Fibroblast of skin of left biceps (primary cell): ENCODE data around the gene HDAC4.

ENCODE experiments used
- DNase-seq, 2 experiments: peaks; one replicate each; pipeline ENCODE4 v3.0.0-alpha.2; 2013; ENCODE audit warnings: low read depth in 2 of 2

HDAC4 gene

DNA sequence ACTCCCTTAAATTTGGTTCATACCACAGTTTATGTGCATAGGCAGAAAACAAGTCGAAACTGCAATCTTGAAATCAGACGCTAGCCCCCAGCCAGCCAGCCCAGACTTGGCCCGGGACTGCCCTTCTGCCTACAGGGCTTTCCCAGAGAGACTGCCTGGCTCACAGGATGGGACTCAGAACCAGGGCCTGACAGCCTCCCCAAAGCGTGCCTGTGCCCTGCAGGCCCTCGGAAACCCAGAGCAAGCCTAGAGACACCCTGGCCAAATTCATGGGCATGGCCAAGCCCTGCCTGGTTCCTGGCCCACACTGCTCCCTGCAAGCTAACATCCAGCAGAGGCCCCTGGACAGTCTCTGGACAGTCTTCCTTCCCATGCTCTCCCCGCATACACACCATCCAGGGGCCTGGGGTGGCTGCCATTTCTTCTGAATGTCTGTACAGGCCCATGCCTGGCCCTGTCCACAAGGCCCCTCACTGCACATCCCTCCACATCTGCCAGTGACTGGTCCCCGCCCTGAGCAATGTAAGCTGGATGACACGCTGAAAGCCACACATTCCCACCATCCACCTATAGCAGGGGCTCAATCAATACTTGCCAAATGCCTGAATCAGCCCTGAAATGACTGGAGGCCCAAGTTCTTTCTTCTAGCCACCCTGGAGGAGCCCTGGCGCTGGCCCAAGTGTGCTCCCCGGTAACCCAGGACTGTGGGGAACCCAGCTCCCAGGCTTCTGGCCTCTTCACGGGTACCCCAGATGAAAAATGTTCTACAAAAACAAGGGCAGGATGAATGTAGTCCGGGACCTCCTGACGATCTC is 73.1 kb downstream of the HDAC4 start:
- no peak for DNase-seq

DNA sequence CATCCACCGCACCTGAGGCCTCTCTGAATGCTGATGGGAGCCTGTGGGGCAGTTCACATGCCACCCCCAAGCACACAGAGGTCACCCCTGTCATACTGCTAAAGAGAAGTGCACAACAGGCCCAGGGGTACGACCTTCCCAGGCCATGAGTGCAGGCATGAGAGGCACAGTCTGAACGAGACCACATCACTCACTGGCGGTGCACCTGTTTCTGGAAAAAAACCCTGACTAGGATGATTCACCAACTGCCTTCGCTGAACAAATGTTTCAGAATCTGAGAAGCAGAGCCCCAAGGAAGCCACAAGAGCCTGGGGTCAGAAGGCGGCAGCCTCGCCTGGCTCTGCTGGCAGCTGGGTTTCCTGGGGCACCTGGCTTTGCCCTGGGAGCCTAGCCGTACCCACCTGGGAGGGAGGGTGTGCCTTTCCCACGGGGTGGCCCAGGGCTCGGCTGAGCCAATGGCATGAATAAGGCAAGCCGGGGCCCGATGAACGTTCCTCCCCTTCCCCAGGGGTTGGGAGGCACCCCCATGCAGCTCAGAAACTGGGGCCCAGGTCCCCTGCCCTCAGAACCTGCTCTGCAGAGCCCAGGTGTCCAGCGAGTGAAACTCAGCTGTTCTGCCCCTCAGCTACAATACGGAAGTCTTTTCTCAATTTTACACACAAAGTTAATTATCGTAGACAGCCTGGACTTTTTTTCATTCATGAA is 73.8 kb downstream of the HDAC4 start:
- DNase-seq, result no peak

DNA sequence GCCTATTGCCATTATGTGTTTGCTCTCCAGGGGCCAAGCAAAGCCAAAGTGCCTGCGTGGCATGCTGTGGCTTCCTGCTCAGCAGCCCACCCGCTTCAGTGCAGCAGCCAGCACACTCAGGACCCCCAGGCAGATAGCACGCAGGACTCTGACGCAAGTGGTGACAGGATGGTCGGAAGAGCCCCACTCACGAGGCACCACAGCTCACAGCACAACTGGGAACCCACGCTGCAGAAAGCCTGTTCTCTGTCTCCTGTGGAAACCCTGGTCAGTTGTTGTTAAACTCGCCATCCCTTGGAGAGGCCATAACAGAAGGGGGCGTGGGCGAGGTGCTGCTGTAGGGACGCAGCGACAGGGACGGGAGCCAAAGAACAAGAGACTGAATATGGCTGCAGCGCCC is 76.4 kb downstream of the HDAC4 start:
- no peak for DNase-seq

DNA sequence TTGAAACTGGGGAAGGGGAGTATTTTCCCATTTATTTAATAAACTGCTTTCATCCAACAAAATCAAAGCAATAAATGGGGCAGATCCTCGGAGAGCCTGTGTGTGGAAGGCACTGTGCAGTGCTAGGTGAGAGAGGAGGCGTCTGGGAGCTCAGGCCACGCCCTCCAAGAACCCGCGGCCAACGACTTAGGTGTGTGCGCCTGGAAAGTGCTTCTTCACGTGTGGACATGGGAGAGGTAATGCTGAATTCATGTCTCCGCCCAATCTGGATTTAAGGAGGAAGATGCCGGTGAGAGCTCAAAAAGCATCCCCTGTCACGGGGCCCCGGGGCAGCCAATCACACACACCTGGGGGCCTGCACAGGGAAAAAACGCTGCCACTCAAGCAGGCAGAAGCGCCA is 77.4 kb downstream of the HDAC4 start:
- DNase-seq, result no peak

GRCh38 chr2:239322416-239323086 is 78.3 kb downstream of the HDAC4 start:
- DNase-seq, result no peak

DNA sequence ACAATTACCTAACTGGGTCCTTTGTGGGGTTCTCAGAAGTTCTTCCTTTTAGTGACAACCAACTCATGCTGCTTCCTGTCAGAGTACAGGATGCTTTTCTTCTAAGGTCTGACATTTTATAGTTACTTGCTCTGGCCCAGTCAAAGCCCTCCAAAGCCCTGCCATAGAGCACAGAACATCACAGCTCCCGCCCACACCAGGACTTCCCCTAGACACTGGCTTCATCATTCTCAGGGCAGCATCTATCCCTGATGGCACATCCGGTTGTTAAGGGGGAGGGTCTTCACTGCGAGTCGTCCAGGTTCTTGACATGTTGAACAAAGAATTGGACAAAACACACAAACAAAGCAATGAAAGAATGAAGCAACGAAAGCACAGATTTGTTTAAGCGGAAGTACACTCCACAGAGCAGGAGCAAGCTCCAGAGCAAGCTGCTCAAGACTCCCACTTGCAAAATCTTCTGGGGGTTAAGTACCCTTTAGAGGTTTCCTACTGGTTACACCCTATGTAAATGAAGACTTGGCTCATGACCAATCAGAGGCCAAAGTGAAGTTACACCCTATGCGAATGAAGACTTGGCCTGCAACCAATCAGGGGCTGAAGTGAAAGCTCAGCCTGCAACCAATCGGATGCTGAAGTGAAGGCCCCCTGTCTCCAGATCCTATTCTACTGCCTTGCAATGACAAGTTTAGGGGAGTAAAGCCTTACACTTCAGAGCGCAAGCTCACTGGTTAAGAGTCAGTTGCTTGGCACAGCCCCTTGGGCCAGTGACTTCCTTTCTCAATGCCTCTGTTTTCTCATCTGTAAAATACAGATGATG is 79.0 kb downstream of the HDAC4 start:
- DNase-seq, result no peak

DNA sequence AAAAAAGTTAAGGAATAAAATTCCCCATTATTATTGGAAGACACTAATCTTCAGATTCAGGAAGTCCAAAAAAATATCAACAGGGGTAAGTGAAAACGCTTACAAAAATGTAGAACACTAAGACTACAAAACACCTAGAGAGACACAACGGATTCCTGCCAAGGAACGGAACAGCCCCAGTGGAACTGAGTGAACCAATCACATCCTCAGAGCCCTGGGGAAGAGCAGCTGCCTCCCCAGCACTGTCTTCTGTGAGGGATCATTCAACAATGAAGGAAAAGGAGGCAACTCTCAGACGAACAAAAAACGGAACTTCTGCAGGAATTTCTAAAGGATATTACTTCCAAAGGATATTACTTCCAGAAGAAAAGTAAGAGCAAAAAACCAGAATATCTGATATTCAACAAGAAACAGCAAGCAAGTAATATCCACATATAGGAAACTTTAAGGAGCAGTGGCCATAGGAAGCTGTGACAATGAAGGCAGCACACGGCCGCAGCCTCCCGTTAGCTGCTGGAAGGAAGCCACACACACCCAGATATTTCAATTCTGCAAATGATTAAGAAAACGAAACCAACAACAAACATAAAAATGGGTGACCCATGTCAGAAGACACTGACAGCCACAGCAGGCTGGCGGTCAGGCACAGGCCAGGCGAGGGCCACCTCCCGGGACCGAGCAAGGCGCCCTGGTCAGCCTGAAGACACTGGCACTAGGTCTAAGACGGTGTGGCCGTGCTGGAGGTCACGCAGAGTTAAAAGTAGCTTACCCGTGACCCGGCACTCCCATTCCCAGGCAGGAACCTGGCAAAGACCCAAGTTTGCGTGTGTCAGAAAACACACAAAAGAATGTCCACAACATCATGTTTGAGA is 81.8 kb downstream of the HDAC4 start:
- DNase-seq, result no peak

- DNase-seq, result no peak
Observed at GRCh38 chr2:239318151-239318611, 82.6 kb downstream of the HDAC4 start.

GRCh38 chr2:239316562-239317465 is 84.0 kb downstream of the HDAC4 start:
- DNase-seq, result no peak

DNA sequence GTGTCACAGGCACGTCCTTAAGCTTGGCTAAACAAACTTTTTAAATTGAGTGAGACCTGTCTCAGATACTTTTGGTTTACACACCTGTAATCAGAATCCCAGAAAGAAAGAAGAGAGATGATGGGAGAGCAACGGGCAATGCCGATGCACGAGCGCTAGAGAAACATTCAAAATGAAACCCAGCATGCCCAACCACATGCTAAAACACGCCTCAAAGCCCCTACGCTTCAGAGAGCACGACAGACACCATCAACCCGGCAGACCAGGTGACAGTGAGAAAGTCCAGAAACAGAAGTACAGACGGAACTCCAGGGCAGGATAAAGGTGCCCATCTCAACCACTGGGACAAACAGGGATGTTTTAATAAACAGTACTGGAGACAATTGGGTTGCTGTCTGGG is 85.5 kb downstream of the HDAC4 start:
- no peak for DNase-seq

GRCh38 chr2:239313776-239314175 is 87.0 kb downstream of the HDAC4 start:
- no peak for DNase-seq

DNA sequence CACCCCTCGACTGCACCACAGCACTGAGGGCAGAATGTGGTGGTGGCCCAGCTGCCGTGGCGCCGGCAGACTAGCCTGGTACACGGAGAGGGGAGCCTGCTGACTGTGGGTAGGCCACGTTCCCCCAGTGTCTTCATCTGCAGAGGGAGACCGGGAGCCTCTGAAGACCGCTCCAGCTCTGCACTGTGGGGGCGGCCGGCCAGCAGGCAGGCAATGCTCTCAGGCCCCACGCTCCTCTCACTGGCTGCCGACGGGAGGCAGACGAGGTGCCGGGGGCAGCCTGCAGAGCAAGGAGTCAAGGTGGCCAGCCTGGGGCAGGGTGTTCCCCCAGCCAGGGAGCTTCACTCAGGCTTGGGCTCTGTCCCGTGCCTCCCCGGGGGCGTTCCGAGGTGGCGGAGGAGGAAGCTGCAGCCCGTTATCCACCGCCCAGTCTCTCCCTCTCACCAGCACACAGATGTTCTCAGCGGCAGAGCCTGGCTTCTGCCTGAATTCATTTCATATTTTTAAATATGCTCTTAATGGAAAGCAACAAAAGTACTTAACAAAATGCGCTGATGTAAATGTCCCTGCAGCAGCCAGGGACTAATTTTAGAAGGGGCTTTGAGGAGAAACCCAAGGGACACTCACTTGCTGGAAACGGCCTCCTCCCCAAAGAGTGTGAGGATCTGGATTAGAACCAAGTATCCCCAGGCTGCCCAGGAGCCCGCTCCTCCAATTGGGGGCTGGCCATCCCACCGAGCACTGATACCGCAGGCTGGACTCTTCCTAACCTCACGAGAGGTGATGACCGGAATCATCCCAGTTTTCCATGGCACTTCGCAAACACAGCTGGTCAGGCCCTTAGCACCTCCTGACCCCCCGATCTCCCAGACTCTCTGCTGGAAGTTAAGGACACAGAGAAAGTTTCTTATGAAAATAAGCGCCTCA is 87.8 kb downstream of the HDAC4 start:
- no peak for DNase-seq

GRCh38 chr2:239312081-239312511 is 88.7 kb downstream of the HDAC4 start:
- DNase-seq, result no peak

DNA sequence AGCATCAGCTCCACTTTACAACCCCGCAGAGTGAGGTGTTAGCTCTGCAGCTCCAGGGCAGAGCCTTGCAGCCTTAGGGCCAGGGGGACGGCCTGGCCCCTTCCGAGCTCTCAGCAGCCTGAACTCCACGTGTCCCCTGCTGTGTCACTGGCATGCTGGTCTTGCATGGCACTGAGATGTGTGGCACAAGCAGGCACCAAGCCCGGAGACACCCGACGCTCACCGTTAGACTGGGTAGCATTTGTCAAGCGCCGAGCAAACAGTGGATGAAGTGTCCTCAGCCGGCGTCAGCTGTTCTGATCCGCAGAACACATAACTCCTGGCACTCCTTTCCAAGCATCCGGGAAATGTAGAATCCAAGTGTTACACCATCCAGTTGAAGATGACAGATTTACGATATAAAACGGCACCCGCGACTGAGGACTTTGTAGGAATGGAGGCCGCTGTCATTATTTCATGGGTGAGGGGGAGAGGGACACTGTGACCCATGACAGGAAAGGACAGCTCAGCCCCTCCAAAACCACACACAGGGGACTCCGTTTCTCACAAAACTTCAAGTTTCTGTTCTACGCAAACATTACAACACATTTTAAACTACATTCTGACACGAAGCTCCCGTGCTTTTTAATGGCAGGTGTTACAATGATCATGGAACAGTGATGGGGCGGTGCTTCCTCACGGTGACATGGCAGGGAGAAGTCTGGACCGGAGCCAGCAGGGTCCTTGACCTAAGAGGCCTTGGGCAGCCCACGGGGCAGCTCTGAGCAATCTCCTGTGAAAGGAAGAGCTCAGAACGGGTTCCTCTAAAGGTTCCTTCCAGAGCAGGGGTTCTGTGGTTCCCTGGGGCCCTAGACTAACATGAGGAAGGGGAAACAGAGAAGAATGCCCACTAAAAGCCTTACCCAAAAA is 89.4 kb downstream of the HDAC4 start:
- DNase-seq, result no peak

DNA sequence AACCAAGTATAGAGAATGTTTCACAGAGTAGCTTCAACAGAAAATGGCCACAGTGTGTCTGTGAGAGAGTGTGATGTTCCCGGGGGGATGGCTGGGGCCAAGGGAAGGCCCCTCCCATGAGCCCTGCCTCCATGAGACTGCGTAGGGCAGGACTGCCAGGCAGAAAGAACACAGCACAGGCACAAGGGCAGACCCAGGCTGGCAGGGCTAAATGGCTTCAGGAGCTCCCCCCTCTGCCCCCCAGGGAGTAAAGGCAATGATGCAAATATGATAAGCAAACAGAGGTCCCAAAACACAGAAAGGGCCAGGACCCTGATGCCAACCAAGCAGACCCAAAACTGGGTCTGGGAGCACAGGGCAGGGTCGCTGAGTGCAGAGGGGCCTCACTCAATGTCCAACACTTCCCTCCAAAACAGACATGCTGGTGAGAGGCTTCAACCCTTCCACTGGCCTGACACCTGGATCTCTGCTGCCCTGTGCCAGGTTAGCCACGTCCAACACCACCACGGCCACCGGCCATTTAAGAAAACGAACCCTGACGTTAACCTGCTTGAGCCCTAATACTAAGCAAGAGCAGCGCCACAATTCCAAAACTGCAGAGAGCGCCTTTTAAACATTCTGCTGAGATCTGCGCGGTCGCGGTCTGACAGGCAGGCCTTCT is 90.3 kb downstream of the HDAC4 start:
- no peak for DNase-seq

DNA sequence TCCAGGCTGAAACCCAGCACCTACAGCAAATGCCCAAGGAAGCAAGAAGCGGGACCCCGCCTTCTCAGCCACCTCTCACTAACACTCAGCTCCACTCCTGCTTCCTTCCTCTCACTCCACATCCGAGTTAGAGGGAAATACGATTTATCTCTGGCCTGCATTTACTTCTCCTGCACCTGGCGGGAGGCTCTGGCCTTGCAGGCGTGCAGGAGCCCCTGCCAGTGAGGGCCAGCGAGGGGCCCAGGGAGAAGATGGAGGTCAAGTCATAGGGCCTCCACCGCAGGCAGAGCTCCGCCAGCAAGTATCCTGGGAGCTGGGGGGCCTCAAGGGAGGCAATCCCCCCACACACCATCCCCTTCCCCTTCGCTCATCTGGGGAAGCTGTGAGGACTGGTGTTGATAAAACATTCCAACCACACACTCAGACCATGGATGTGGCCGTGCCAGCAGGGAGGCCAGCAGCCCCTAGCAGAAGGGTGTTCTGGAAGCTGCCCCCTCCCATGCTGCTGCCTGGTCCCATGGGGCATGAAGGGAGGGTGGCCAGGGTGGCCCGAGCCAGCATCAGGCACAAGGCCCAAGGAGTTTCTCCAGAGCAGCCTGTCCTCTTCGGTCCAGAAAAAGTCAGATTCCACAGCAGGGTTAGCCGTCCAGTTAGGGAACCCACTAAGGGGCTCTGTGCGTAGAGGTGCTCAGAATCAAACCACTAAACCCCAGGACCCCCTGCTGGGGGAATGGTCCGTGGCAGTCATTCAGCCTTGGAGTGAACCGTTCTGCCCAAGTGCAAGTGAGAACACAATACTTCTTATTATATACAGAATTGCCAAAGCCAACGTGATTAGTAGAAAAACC is 91.2 kb downstream of the HDAC4 start:
- no peak for DNase-seq
